Breast epithelium (tissue), 3 donors: ENCODE measurements around the gene PCIF1.

Experiments
- CTCF ChIP-seq, 3 donors: fragments of 450-650 bp; IDR thresholded peaks; one replicate each; pipeline ENCODE4 v1.5.1; 2016 to 2017; ENCODE audit warnings: antibody characterized with exemption in 3 of 3, mild to moderate bottlenecking in 3 of 3, moderate library complexity in 3 of 3
- POLR2A ChIP-seq: fragments of 450-650 bp; IDR thresholded peaks from one replicate; pipeline ENCODE4 v1.6.1; 2016; ENCODE audit warnings: antibody characterized with exemption, mild to moderate bottlenecking, moderate library complexity
- POLR2AphosphoS5 ChIP-seq, 3 donors: sonication (generic); formaldehyde crosslinking; IDR thresholded peaks; one replicate each; pipeline ENCODE4 v1.6.1; 2017; ENCODE audit warnings: antibody characterized with exemption in 3 of 3

- TF ChIP-seq POLR2A, result no peak
- TF ChIP-seq CTCF (IDR thresholded peaks at IDR 0.05), result no peak
- TF ChIP-seq POLR2AphosphoS5 (IDR thresholded peaks at IDR 0.05), result no peak
Observed at GRCh38 chr20:45912344-45912682, 22.2 kb upstream of the PCIF1 start.
